Prostate gland (tissue), 2 donors: ENCODE data around the gene GNL2. TPM values are rescaled to one million over a fixed set of nuclear protein-coding genes. Genes with fewer than 3 reads are reported as not detected.

Source experiments
- DNase-seq: peaks from one replicate; pipeline ENCODE4 v3.0.0-alpha.2; 2019; ENCODE audit warnings: low spot score
- H3K27ac ChIP-seq, 2 donors: fragments of 200-600 bp; sonication (generic); 2 replicates each; pipeline ENCODE4 v1.5.1; 2017 to 2019
- H3K27me3 ChIP-seq: fragments of 200-600 bp; sonication (generic); replicated peaks from 2 replicates; pipeline ENCODE4 v1.5.1; 2019; ENCODE audit not compliant: insufficient read depth
- H3K36me3 ChIP-seq, 2 donors: fragments of 200-600 bp; sonication (generic); 1 replicate in 1 of 2; 2 replicates in 1 of 2; pipeline versions ENCODE4 v1.5.1 to v1.8.1; 2017 to 2019
- H3K4me1 ChIP-seq: fragments of 200-600 bp; sonication (generic); replicated peaks from 2 replicates; pipeline ENCODE4 v1.5.1; 2019
- H3K4me3 ChIP-seq, 2 donors: fragments of 200-600 bp; sonication (generic); 2 replicates each; pipeline ENCODE4 v1.5.1; 2017 to 2019
- H3K9me3 ChIP-seq: fragments of 200-600 bp; sonication (generic); 2 replicates; pipeline ENCODE4 v1.5.1; 2017
- CTCF ChIP-seq, 4 experiments: fragments of 200-600 bp in 2 of 4; fragments of 450-650 bp in 2 of 4; sonication (generic) in 2 of 4; IDR thresholded peaks; 1 replicate in 3 of 4; 2 replicates in 1 of 4; pipeline ENCODE4 v1.5.1; 2016 to 2019; ENCODE audit warnings: antibody characterized with exemption in 4 of 4, mild to moderate bottlenecking in 2 of 4, moderate library complexity in 2 of 4
- POLR2A ChIP-seq: fragments of 450-650 bp; IDR thresholded peaks from one replicate; pipeline ENCODE4 v1.6.1; 2016; ENCODE audit warnings: antibody characterized with exemption, mild to moderate bottlenecking
- POLR2AphosphoS5 ChIP-seq: sonication (generic); formaldehyde crosslinking; IDR thresholded peaks from one replicate; pipeline ENCODE4 v1.6.1; 2017; ENCODE audit warnings: antibody characterized with exemption
- WGBS: methylation state at CpG from one replicate; pipeline ENCODE4 v1.1.5; 2018; 5-methylcytosine and 5-hydroxymethylcytosine counted together
- intact Hi-C: fragments of 100-400 bp; cut with DNase I; formaldehyde crosslinking; loops from one replicate; pipeline ENCODE4 v1.14.2; 2022
- total RNA-seq, 2 donors: library from RNA; depleted of rRNA; stranded (reverse); fragments of >200 nt; gene quantifications; one replicate each; pipeline ENCODE4 v1.1.0, GENCODE V29; 2016

GNL2 gene
- total RNA-seq, 2 donors from 2014 or later, result 23.2 to 52.0 TPM

GRCh38 chr1:37574834-37575480, 20.8 kb downstream of the GNL2 start:
- Histone ChIP-seq H3K4me1 (no peaks in the 10 kb centered on the region), H3K9me3 (no peaks in the 10 kb centered on the region), H3K27ac (no peak overlapping the region), H3K4me3 (no peak overlapping the region), H3K36me3 (peaks cover 6 to 12% of the 10 kb centered on the region in 2 donors), H3K27me3 (no peaks in the 10 kb centered on the region)
- 84% methylated on average over 7 of the region's 7 CpGs for WGBS
- TF ChIP-seq POLR2A (no peak), POLR2AphosphoS5 (no peak), CTCF (IDR thresholded peaks at IDR 0.05) (no peak)
- intact Hi-C loops, result no loop called here
- no peak for DNase-seq

- H3K27me3 ChIP-seq, result no peaks in the 10 kb centered on the region
- no peaks in the 10 kb centered on the region for H3K9me3 ChIP-seq
- intact Hi-C loops, result no loop called here
- TF ChIP-seq POLR2A, result no peak
- no peak for TF ChIP-seq CTCF (IDR thresholded peaks at IDR 0.05)
- TF ChIP-seq POLR2AphosphoS5, result no peak
- WGBS, result 98% methylated on average over 3 of the region's 3 CpGs
- no peak overlapping the region for H3K27ac ChIP-seq
- no peaks in the 10 kb centered on the region for H3K4me1 ChIP-seq
- DNase-seq, result no peak
- H3K4me3 ChIP-seq, result no peak overlapping the region
- peaks cover 16 to 22% of the 10 kb centered on the region in 2 donors for H3K36me3 ChIP-seq
Measured at GRCh38 chr1:37570528-37571334, 25.0 kb downstream of the GNL2 start.

- WGBS, result 89% methylated on average over 3 of the region's 3 CpGs
- no peaks in the 10 kb centered on the region for H3K27me3 ChIP-seq
- H3K36me3 ChIP-seq, result peaks cover 14 to 22% of the 10 kb centered on the region in 2 donors
- intact Hi-C loops, result no loop called here
- H3K4me1 ChIP-seq, result no peaks in the 10 kb centered on the region
- H3K27ac ChIP-seq, result no peak overlapping the region
- H3K9me3 ChIP-seq, result no peaks in the 10 kb centered on the region
- H3K4me3 ChIP-seq, result no peak overlapping the region
- TF ChIP-seq CTCF (IDR thresholded peaks at IDR 0.05) (no peak), POLR2A (no peak), POLR2AphosphoS5 (no peak)
- no peak for DNase-seq
Measured at GRCh38 chr1:37567023-37567422, 28.7 kb downstream of the GNL2 start.

- TF ChIP-seq POLR2AphosphoS5 (no peak), CTCF (IDR thresholded peaks at IDR 0.05) (no peak), POLR2A (no peak)
- Histone ChIP-seq H3K27me3 (no peaks in the 10 kb centered on the region), H3K36me3 (peaks cover 14 to 22% of the 10 kb centered on the region in 2 donors), H3K4me1 (no peaks in the 10 kb centered on the region), H3K4me3 (no peak overlapping the region), H3K9me3 (no peaks in the 10 kb centered on the region), H3K27ac (no peak overlapping the region)
- intact Hi-C loops, result no loop called here
- no peak for DNase-seq
Measured at GRCh38 chr1:37564892-37565291, 30.8 kb downstream of the GNL2 start.

- Histone ChIP-seq H3K9me3 (no peaks in the 10 kb centered on the region), H3K4me3 (no peak overlapping the region), H3K4me1 (no peaks in the 10 kb centered on the region), H3K27me3 (no peaks in the 10 kb centered on the region), H3K36me3 (peaks cover 14 to 16% of the 10 kb centered on the region in 2 donors), H3K27ac (no peak overlapping the region)
- DNase-seq, result no peak
- TF ChIP-seq POLR2A (no peak), POLR2AphosphoS5 (no peak), CTCF (IDR thresholded peaks at IDR 0.05) (no peak)
- intact Hi-C loops, result loop anchor here (2.0 kb wide), 1 partner anchor 120 kb away; no protein-coding TSS in a partner anchor
- WGBS, result 77% methylated on average over 1 of the region's 1 CpG
Measured at GRCh38 chr1:37562984-37563383, 32.8 kb downstream of the GNL2 start.
